GM18498 (cell line): ENCODE results near the gene CERS5.

ENCODE experiments used
- ATAC-seq: cut with Tn5 transposase; IDR thresholded peaks from one replicate; pipeline ENCODE4 v1.9.1; 2021; ENCODE audit warnings: mild to moderate bottlenecking, moderate library complexity; ENCODE audit not compliant: unreplicated experiment

CERS5 gene

GRCh38 chr12:50082644-50083043 lies 84.5 kb downstream of the CERS5 start:
- ATAC-seq: no peak

- no peak for ATAC-seq
These were observed 85.9 kb downstream of the CERS5 start for GRCh38 chr12:50081096-50081808.

GRCh38 chr12:50079771-50080170 lies 87.4 kb downstream of the CERS5 start:
- no peak for ATAC-seq
